WTC11 (cell line): ENCODE measurements around the gene SPOCK1. TPM values are rescaled to one million over a fixed set of nuclear protein-coding genes. Genes with fewer than 3 reads are reported as not detected.

ENCODE experiments used
- ATAC-seq: fragments of 200-7000 bp; cut with Tn5 transposase; 2 replicates; pipeline ENCODE4 v1.10.0; 2021; ENCODE audit warnings: mild to moderate bottlenecking, moderate library complexity
- CTCF ChIA-PET: fragments of 300-600 bp; sonication (Branson Sonifier 250); formaldehyde crosslinking; loops from one replicate; lab custom pipeline; 2021; ENCODE audit warnings: antibody characterized with exemption; lab: Charles Lee
- POLR2A ChIA-PET: fragments of 350-600 bp; sonication (Branson Sonifier 250); formaldehyde crosslinking; loops from one replicate; lab custom pipeline; 2021; ENCODE audit warnings: antibody characterized with exemption; lab: Charles Lee
- DNase-seq: peaks from one replicate; pipeline ENCODE4 v3.0.0; 2021; ENCODE audit warnings: low spot score
- H3K27ac Mint-ChIP-seq: 2 replicates; pipeline ENCODE4 v1.8.0; 2021; ENCODE audit warnings: mixed read lengths
- H3K27me3 Mint-ChIP-seq: 2 replicates; pipeline ENCODE4 v1.8.0; 2021; ENCODE audit warnings: low read depth, mild to moderate bottlenecking, moderate library complexity, mixed read lengths
- H3K36me3 Mint-ChIP-seq: 2 replicates; pipeline ENCODE4 v1.8.0; 2021; ENCODE audit warnings: mixed read lengths
- H3K4me1 Mint-ChIP-seq: 2 replicates; pipeline ENCODE4 v1.8.0; 2022; ENCODE audit warnings: mixed read lengths
- H3K4me3 Mint-ChIP-seq: 2 replicates; pipeline ENCODE4 v1.8.0; 2021; ENCODE audit warnings: mild to moderate bottlenecking, moderate library complexity, mixed read lengths
- H3K9me3 Mint-ChIP-seq: 2 replicates; pipeline ENCODE4 v1.8.0; 2021; ENCODE audit warnings: mixed read lengths
- AR ChIP-seq: fragments of 250-450 bp; sonication (Bioruptor Pico); IDR thresholded peaks from 2 replicates; pipeline ENCODE4 v1.9.0; 2021; ENCODE audit warnings: mild to moderate bottlenecking
- ARID4B ChIP-seq: sonication (generic); formaldehyde crosslinking; IDR thresholded peaks from 2 replicates; pipeline ENCODE4 v1.8.0; 2023; ENCODE audit warnings: missing genetic modification reagents, mild to moderate bottlenecking, borderline replicate concordance
- ATF1 ChIP-seq: sonication (generic); formaldehyde crosslinking; IDR thresholded peaks from 2 replicates; pipeline ENCODE4 v1.8.1; 2023; ENCODE audit warnings: mild to moderate bottlenecking, moderate library complexity, missing genetic modification reagents
- E2F1 ChIP-seq: sonication (generic); formaldehyde crosslinking; IDR thresholded peaks from 2 replicates; pipeline ENCODE4 v1.8.0; 2022; ENCODE audit warnings: mild to moderate bottlenecking, missing genetic modification reagents
- ESRRA ChIP-seq: sonication (generic); formaldehyde crosslinking; IDR thresholded peaks from 2 replicates; pipeline ENCODE4 v1.8.1; 2022; ENCODE audit warnings: mild to moderate bottlenecking, missing genetic modification reagents, borderline replicate concordance
- FOXJ3 ChIP-seq: sonication (generic); formaldehyde crosslinking; IDR thresholded peaks from 2 replicates; pipeline ENCODE4 v1.9.0; 2021; ENCODE audit warnings: missing genetic modification reagents, mild to moderate bottlenecking, borderline replicate concordance
- GRHL2 ChIP-seq: fragments of 250-450 bp; sonication (Bioruptor Pico); IDR thresholded peaks from 2 replicates; pipeline ENCODE4 v1.8.0; 2022; ENCODE audit warnings: mild to moderate bottlenecking, moderate library complexity; ENCODE audit not compliant: insufficient replicate concordance, severe bottlenecking
- HMGA2 ChIP-seq: fragments of 250-450 bp; sonication (Bioruptor Pico); IDR thresholded peaks from 2 replicates; pipeline ENCODE4 v1.4.0; 2021; ENCODE audit warnings: mild to moderate bottlenecking, moderate library complexity
- HMGXB4 ChIP-seq: sonication (generic); formaldehyde crosslinking; IDR thresholded peaks from 2 replicates; pipeline ENCODE4 v1.8.1; 2023; ENCODE audit warnings: mild to moderate bottlenecking, moderate library complexity, missing genetic modification reagents
- MYBL2 ChIP-seq: sonication (generic); formaldehyde crosslinking; IDR thresholded peaks from 2 replicates; pipeline ENCODE4 v1.8.1; 2023; ENCODE audit warnings: mild to moderate bottlenecking, moderate library complexity, missing genetic modification reagents
- NFE2L1 ChIP-seq: sonication (generic); formaldehyde crosslinking; IDR thresholded peaks from 2 replicates; pipeline ENCODE4 v1.8.1; 2023; ENCODE audit warnings: missing genetic modification reagents
- NR3C1 ChIP-seq: sonication (generic); formaldehyde crosslinking; conservative IDR thresholded peaks from 2 replicates; pipeline ENCODE4 v1.8.1; 2023; ENCODE audit warnings: low read depth, mild to moderate bottlenecking, missing genetic modification reagents
- RELA ChIP-seq: sonication (generic); formaldehyde crosslinking; IDR thresholded peaks from 2 replicates; pipeline ENCODE4 v1.8.1; 2022; ENCODE audit warnings: missing genetic modification reagents, mild to moderate bottlenecking, borderline replicate concordance
- RORB ChIP-seq: fragments of 250-450 bp; sonication (Bioruptor Pico); IDR thresholded peaks from 2 replicates; pipeline ENCODE4 v1.9.0; 2021; ENCODE audit warnings: mild to moderate bottlenecking
- TEAD1 ChIP-seq: sonication (generic); formaldehyde crosslinking; IDR thresholded peaks from 2 replicates; pipeline ENCODE4 v1.8.0; 2022; ENCODE audit warnings: mild to moderate bottlenecking, missing genetic modification reagents
- TP53 ChIP-seq: sonication (generic); formaldehyde crosslinking; IDR thresholded peaks from 2 replicates; pipeline ENCODE4 v1.8.1; 2023; ENCODE audit warnings: mild to moderate bottlenecking, missing genetic modification reagents
- USF1 ChIP-seq: sonication (generic); formaldehyde crosslinking; IDR thresholded peaks from 2 replicates; pipeline ENCODE4 v1.8.0; 2022; ENCODE audit warnings: mild to moderate bottlenecking, missing genetic modification reagents
- ZBTB21 ChIP-seq: sonication (generic); formaldehyde crosslinking; IDR thresholded peaks from 2 replicates; pipeline ENCODE4 v1.8.1; 2023; ENCODE audit warnings: mild to moderate bottlenecking, missing genetic modification reagents, borderline replicate concordance
- ZNF219 ChIP-seq: sonication (generic); formaldehyde crosslinking; IDR thresholded peaks from 2 replicates; pipeline ENCODE4 v1.8.0; 2023; ENCODE audit warnings: missing genetic modification reagents, mild to moderate bottlenecking, borderline replicate concordance
- ZNF423 ChIP-seq: fragments of 250-450 bp; sonication (Bioruptor Pico); IDR thresholded peaks from 2 replicates; pipeline ENCODE4 v2.1.2; 2022; ENCODE audit warnings: mild to moderate bottlenecking, moderate library complexity
- ZSCAN18 ChIP-seq: fragments of 250-450 bp; sonication (Bioruptor Pico); IDR thresholded peaks from 2 replicates; pipeline ENCODE4 v2.1.2; 2022; ENCODE audit warnings: mild to moderate bottlenecking, moderate library complexity
- total RNA-seq: library from RNA; stranded (reverse); gene quantifications from 3 replicates; pipeline ENCODE4 v1.2.3, GENCODE V29; 2021

Gene SPOCK1
- total RNA-seq, 1 experiment from 2014 or later = 15.2 TPM

GRCh38 chr5:137516961-137517360 is 17.8 kb upstream of the SPOCK1 start:
- H3K4me3 Mint-ChIP-seq = no peak overlapping the region
- H3K4me1 Mint-ChIP-seq = peaks cover 9% of the 10 kb centered on the region
- DNase-seq = no peak
- CTCF ChIA-PET = interaction anchor here (0.9 kb wide), 1 partner anchor 226 kb away, joined by 7 read pairs; no protein-coding TSS in a partner anchor
- peaks cover 1% of the 10 kb centered on the region for H3K9me3 Mint-ChIP-seq
- no peak for TF ChIP-seq NR3C1
- no peak for TF ChIP-seq RORB (CRISPR knock-in tag)
- TF ChIP-seq NFE2L1 = no peak
- TF ChIP-seq USF1 (CRISPR knock-in tag) = no peak
- TF ChIP-seq, all 79 proteins: peak for 0
- no peaks in the 10 kb centered on the region for H3K36me3 Mint-ChIP-seq
- ATAC-seq = no peak
- H3K27ac Mint-ChIP-seq = no peak overlapping the region
- POLR2A ChIA-PET = interaction anchor here (0.7 kb wide), 1 partner anchor 1523 kb away, joined by 3 read pairs; no protein-coding TSS in a partner anchor
- peaks cover 18% of the 10 kb centered on the region for H3K27me3 Mint-ChIP-seq

- H3K27me3 Mint-ChIP-seq = peaks cover 18% of the 10 kb centered on the region
- DNase-seq (no peak), ATAC-seq (peak; percentile 69)
- ChIA-PET CTCF (interaction anchor here (0.9 to 1.8 kb wide), 2 partner anchors 196 to 226 kb away, joined by 7 read pairs; no protein-coding TSS in a partner anchor), POLR2A (no interaction called here)
- H3K9me3 Mint-ChIP-seq = peaks cover 8% of the 10 kb centered on the region
- H3K36me3 Mint-ChIP-seq = no peaks in the 10 kb centered on the region
- peaks cover 6% of the 10 kb centered on the region for H3K4me1 Mint-ChIP-seq
- no peak overlapping the region for H3K27ac Mint-ChIP-seq
- H3K4me3 Mint-ChIP-seq = no peak overlapping the region
- TF ChIP-seq TEAD1 (CRISPR knock-in tag) (no peak), E2F1 (CRISPR knock-in tag) (no peak), ATF1 (CRISPR knock-in tag) (no peak), MYBL2 (CRISPR knock-in tag) (no peak), ZSCAN18 (CRISPR knock-in tag) (no peak), AR (CRISPR knock-in tag) (no peak), HMGA2 (CRISPR knock-in tag) (no peak), HMGXB4 (CRISPR knock-in tag) (no peak), ESRRA (no peak), GRHL2 (no peak), RELA (no peak), ZNF423 (CRISPR knock-in tag) (no peak), ZNF219 (no peak), TP53 (CRISPR knock-in tag) (no peak), ARID4B (CRISPR knock-in tag) (no peak), FOXJ3 (no peak), ZBTB21 (CRISPR knock-in tag) (no peak)
These were observed 17.2 kb upstream of the SPOCK1 start for GRCh38 chr5:137516251-137516797.
